PC-3 (cell line): ENCODE results near the gene HID1. TPM values are rescaled to one million over a fixed set of nuclear protein-coding genes. Genes with fewer than 3 reads are reported as not detected.

Experiments used
- ATAC-seq: fragments of 200-7000 bp; cut with Tn5 transposase; 2 replicates; pipeline ENCODE4 v1.9.1; 2020; ENCODE audit warnings: mild to moderate bottlenecking, moderate library complexity
- BruUV-seq: library from RNA; stranded (reverse); fragments of 400-500 nt; replicated peaks from 2 replicates; lab custom pipeline; 2021; lab: Mats Ljungman, UMichigan
- CTCF ChIA-PET: fragments of 300-600 bp; sonication (Branson Sonifier 250); formaldehyde crosslinking; loops from one replicate; lab custom pipeline; 2022; ENCODE audit warnings: antibody characterized with exemption; lab: Charles Lee
- POLR2A ChIA-PET: fragments of 300-600 bp; sonication (Branson Sonifier 250); formaldehyde crosslinking; loops from one replicate; lab custom pipeline; 2022; ENCODE audit warnings: antibody characterized with exemption; ENCODE audit not compliant: unreplicated experiment; lab: Charles Lee
- DNase-seq: peaks from one replicate; pipeline ENCODE4 v3.0.0-alpha.2; 2015
- H2AFZ ChIP-seq: fragments of 300-600 bp; sonication (generic); 2 replicates; pipeline ENCODE4 v1.6.0; 2016; ENCODE audit warnings: antibody characterized with exemption, low read length
- H3F3A ChIP-seq: fragments of 300-600 bp; sonication (generic); one replicate; pipeline ENCODE4 v1.6.0; 2017; ENCODE audit warnings: antibody characterized with exemption, low read length, control low read depth, mild to moderate bottlenecking; ENCODE audit not compliant: unreplicated experiment
- H3K27ac ChIP-seq: fragments of 300-600 bp; sonication (generic); 2 replicates; pipeline ENCODE4 v1.5.1; 2016; ENCODE audit warnings: mild to moderate bottlenecking, low read length
- H3K27me3 ChIP-seq: fragments of 300-600 bp; sonication (generic); 2 replicates; pipeline ENCODE4 v1.6.1; 2016; ENCODE audit warnings: low read length, mixed read lengths
- H3K36me3 ChIP-seq: fragments of 300-600 bp; sonication (generic); 2 replicates; pipeline ENCODE4 v1.6.1; 2016; ENCODE audit warnings: low read depth, mixed run types, low read length, mixed read lengths
- H3K4me1 ChIP-seq: fragments of 300-600 bp; sonication (generic); 2 replicates; pipeline ENCODE4 v1.5.1; 2016; ENCODE audit warnings: low read length; ENCODE audit not compliant: insufficient read depth
- H3K4me2 ChIP-seq: fragments of 300-600 bp; sonication (generic); 2 replicates; pipeline ENCODE4 v1.6.0; 2016; ENCODE audit warnings: low read length
- H3K4me3 ChIP-seq: fragments of 300-600 bp; sonication (generic); 2 replicates; pipeline ENCODE4 v1.5.1; 2016; ENCODE audit warnings: mild to moderate bottlenecking, low read length, mixed read lengths
- H3K79me2 ChIP-seq: fragments of 300-600 bp; sonication (generic); 2 replicates; pipeline ENCODE4 v1.6.1; 2017; ENCODE audit warnings: low read length, mixed read lengths
- H3K9ac ChIP-seq: fragments of 300-600 bp; sonication (generic); 2 replicates; pipeline ENCODE4 v1.6.0; 2016; ENCODE audit warnings: mild to moderate bottlenecking, low read length
- H3K9me2 ChIP-seq: fragments of 300-600 bp; sonication (generic); replicated peaks from 2 replicates; pipeline ENCODE4 v1.6.1; 2016; ENCODE audit warnings: mixed run types, low read length, mixed read lengths
- H3K9me3 ChIP-seq: fragments of 300-600 bp; sonication (generic); 2 replicates; pipeline ENCODE4 v1.6.1; 2016; ENCODE audit warnings: low read length, mixed read lengths
- H4K20me1 ChIP-seq: fragments of 300-600 bp; sonication (generic); 2 replicates; pipeline ENCODE4 v1.6.1; 2016; ENCODE audit warnings: low read length, mixed read lengths
- EZH2 ChIP-seq: fragments of 300-600 bp; sonication (generic); IDR thresholded peaks from one replicate; pipeline ENCODE4 v1.6.1; 2017; ENCODE audit warnings: antibody characterized with exemption, mild to moderate bottlenecking, low read length; ENCODE audit not compliant: unreplicated experiment
- EZH2phosphoT487 ChIP-seq: fragments of 300-600 bp; sonication (generic); IDR thresholded peaks from 2 replicates; pipeline ENCODE4 v1.6.1; 2018; ENCODE audit warnings: mild to moderate bottlenecking, antibody characterized with exemption, low read length, borderline replicate concordance
- intact Hi-C: fragments of 100-400 bp; cut with micrococcal nuclease; formaldehyde crosslinking; loops from 2 replicates; pipeline ENCODE4 v1.9.0; 2023
- total RNA-seq: library from RNA; depleted of rRNA; stranded (reverse); fragments of >200 nt; gene quantifications from 2 replicates; pipeline ENCODE4 v1.2.3, GENCODE V29; 2014
- TF ChIP-seq, protein P1 (sequence below): fragments of 300-600 bp; sonication (generic); conservative IDR thresholded peaks from 2 replicates; pipeline ENCODE4 v1.5.1; 2017; ENCODE audit warnings: antibody characterized with exemption, low read depth, mild to moderate bottlenecking, low read length

HID1 gene
- total RNA-seq, 1 experiment from 2014 or later = 40.6 TPM

DNA sequence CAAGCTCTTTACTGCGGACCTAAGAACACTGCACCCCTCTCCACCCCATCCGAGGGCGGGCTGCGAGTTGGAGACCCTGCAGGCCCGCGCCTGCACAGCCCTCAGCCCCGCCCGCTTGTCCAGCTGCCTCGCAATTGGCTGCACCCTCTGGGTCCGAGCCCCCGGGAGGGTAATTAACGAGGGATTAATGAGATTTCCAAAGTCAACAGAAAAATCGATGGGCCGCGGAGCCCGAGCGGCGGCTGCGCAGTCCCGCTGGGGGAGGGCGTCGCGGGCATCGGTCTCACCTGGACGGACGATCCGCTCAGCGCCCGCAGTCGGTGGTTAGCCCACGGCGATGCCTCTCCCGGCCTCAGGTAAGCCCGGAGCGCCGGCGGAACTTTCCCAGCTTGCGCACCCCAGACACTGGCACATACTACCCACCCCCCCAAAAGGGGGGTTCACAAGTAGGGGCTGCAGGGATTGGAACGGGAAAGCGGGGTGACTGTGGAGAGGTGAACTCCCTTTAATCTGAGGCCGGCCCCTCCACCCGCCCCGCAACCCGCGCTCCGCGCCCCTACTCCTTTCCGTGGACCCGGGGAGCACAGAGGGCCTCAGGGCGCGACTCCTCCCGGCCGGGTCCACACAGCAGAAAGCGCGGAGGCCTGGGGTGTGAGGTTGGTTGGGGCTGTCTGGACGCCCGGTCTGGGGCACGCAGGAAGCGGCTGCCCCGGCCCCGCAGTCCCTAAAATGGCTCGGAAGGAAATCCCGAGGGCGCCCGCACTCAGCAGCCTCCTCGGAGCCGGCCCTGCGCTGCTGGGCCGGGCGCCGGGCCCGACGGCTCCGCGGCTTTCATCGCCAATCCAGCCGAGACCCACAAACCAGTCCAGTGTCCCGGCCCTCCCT lies 36.7 kb downstream of the HID1 start, which contains the start of gene OTOP3:
Gene OTOP3 (plus strand): TSS at position 314 of the 885 bp plus-strand sequence. CDS start 24 bp downstream, at position 338.
- ChIA-PET CTCF (no interaction called here), POLR2A (no interaction called here)
- peak within 1 kb of the TSS; percentile 21; the same call in 1 of the 2 replicates for H3K4me2 ChIP-seq
- H3K9ac ChIP-seq = no peak within 1 kb of the TSS
- H3F3A ChIP-seq = no peaks in the 10 kb centered on the region
- no peak within 1 kb of the TSS for H3K4me3 ChIP-seq
- no peaks in the 10 kb centered on the region for H4K20me1 ChIP-seq
- H3K27me3 ChIP-seq = peaks cover 34% of the 10 kb centered on the region
- H3K9me2 ChIP-seq = no peaks in the 10 kb centered on the region
- TF ChIP-seq EZH2phosphoT487 (peak; percentile 54), EZH2 (peak; percentile 92)
- TF ChIP-seq, protein P1, sequence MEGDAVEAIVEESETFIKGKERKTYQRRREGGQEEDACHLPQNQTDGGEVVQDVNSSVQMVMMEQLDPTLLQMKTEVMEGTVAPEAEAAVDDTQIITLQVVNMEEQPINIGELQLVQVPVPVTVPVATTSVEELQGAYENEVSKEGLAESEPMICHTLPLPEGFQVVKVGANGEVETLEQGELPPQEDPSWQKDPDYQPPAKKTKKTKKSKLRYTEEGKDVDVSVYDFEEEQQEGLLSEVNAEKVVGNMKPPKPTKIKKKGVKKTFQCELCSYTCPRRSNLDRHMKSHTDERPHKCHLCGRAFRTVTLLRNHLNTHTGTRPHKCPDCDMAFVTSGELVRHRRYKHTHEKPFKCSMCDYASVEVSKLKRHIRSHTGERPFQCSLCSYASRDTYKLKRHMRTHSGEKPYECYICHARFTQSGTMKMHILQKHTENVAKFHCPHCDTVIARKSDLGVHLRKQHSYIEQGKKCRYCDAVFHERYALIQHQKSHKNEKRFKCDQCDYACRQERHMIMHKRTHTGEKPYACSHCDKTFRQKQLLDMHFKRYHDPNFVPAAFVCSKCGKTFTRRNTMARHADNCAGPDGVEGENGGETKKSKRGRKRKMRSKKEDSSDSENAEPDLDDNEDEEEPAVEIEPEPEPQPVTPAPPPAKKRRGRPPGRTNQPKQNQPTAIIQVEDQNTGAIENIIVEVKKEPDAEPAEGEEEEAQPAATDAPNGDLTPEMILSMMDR = no peak
- no peaks in the 10 kb centered on the region for H3K4me1 ChIP-seq
- DNase-seq = no peak
- intact Hi-C loops = no loop called here
- BruUV-seq = no TSS peak
- peak; percentile 52 for ATAC-seq
- no peaks in the 10 kb centered on the region for H3K36me3 ChIP-seq
- no peaks in the 10 kb centered on the region for H3K9me3 ChIP-seq
- no peaks in the 10 kb centered on the region for H3K79me2 ChIP-seq
- H3K27ac ChIP-seq = no peak within 1 kb of the TSS
- no peak within 1 kb of the TSS for H2AFZ ChIP-seq

DNA sequence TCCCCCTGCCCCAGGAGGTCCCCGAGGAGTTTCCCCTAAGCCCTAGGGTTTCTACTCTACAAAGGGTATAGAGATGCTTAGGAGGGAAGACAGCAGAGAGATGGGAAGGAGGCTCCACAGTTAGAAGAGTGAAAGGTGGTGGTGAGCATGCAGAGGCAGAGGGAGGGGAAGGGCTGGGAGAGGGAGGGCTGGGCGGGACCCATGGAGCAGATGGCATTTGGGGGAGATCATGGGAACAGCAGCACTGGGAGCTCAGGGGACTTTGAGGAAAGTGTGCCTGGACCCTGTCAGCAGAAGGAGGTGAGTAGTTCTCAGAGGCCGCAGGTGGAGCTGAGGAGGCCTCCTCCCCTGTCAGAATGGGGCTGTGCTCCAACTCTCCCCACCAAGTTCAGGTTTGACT lies 37.5 kb downstream of the HID1 start:
- Histone ChIP-seq H3F3A (no peaks in the 10 kb centered on the region), H2AFZ (no peak overlapping the region), H4K20me1 (no peaks in the 10 kb centered on the region), H3K36me3 (no peaks in the 10 kb centered on the region), H3K4me1 (no peaks in the 10 kb centered on the region), H3K27me3 (peaks cover 34% of the 10 kb centered on the region), H3K9me3 (no peaks in the 10 kb centered on the region), H3K9me2 (no peaks in the 10 kb centered on the region), H3K27ac (no peak overlapping the region), H3K9ac (no peak overlapping the region), H3K4me2 (no peak overlapping the region), H3K4me3 (no peak overlapping the region), H3K79me2 (no peaks in the 10 kb centered on the region)
- TF ChIP-seq, protein P1 = no peak
- no peak for TF ChIP-seq EZH2phosphoT487
- TF ChIP-seq EZH2 = no peak
- ATAC-seq (no peak), DNase-seq (no peak)
- CTCF ChIA-PET = no interaction called here
- BruUV-seq = no TSS peak
- POLR2A ChIA-PET = no interaction called here
- intact Hi-C loops = no loop called here

DNA sequence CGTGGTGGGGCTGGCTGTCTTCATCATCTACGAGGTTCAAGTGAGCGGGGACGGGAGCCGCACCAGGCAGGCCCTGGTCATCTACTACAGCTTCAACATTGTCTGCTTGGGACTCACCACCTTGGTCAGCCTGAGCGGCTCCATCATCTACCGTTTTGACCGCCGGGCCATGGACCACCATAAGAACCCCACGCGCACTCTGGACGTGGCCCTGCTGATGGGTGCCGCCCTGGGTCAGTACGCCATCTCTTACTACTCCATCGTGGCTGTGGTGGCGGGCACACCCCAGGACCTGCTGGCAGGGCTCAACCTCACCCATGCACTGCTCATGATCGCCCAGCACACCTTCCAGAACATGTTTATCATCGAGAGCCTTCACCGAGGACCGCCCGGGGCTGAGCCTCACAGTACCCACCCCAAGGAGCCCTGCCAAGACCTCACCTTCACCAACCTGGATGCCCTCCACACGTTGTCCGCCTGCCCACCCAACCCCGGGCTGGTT lies 42.0 kb downstream of the HID1 start:
- Histone ChIP-seq H3K4me1 (no peaks in the 10 kb centered on the region), H3K9ac (no peak overlapping the region), H2AFZ (no peak overlapping the region), H3K27me3 (peaks cover 11% of the 10 kb centered on the region), H3K27ac (no peak overlapping the region), H3K9me2 (no peaks in the 10 kb centered on the region), H3K36me3 (no peaks in the 10 kb centered on the region), H3K79me2 (no peaks in the 10 kb centered on the region), H4K20me1 (no peaks in the 10 kb centered on the region), H3K4me2 (no peak overlapping the region), H3F3A (no peaks in the 10 kb centered on the region), H3K9me3 (no peaks in the 10 kb centered on the region), H3K4me3 (no peak overlapping the region)
- DNase-seq (no peak), ATAC-seq (no peak)
- BruUV-seq = no TSS peak
- CTCF ChIA-PET = no interaction called here
- POLR2A ChIA-PET = no interaction called here
- TF ChIP-seq EZH2phosphoT487 = no peak
- TF ChIP-seq, protein P1 = no peak
- no peak for TF ChIP-seq EZH2
- intact Hi-C loops = no loop called here
